ENCODE data around the gene SUB1.
A peak's percentile ranks its signal among the peaks of the same experiment; 100 is the strongest.
"Not testable (repeated sequence)": the region's sequence is repeated elsewhere in the genome, so short reads cannot be mapped to it uniquely, and the experiment has no call there.

SUB1 gene

GRCh38 chr5:32600054-32600622, 14.8 kb downstream of the SUB1 start:
- DNase-seq (ENCODE audit: low read depth), result peak; percentile 90

- DNase-seq (ENCODE audit: low read depth), result no peak
These were observed 16.4 kb downstream of the SUB1 start for GRCh38 chr5:32601623-32602295.

GRCh38 chr5:32602906-32603305, 17.5 kb downstream of the SUB1 start:
- no peak for DNase-seq (ENCODE audit: low read depth)

- DNase-seq (ENCODE audit: low read depth), result no peak
These were observed 19.7 kb downstream of the SUB1 start for GRCh38 chr5:32604800-32605765.

GRCh38 chr5:32605766-32606152, 20.4 kb downstream of the SUB1 start:
- DNase-seq (ENCODE audit: low read depth), result no peak

GRCh38 chr5:32612134-32612888, 27.0 kb downstream of the SUB1 start:
- DNase-seq (ENCODE audit: low read depth), result no peak

GRCh38 chr5:32613050-32613672, 27.8 kb downstream of the SUB1 start:
- peak; percentile 69 for DNase-seq (ENCODE audit: low read depth)

- no peak for DNase-seq (ENCODE audit: low read depth)
These were observed 29.9 kb downstream of the SUB1 start for GRCh38 chr5:32615236-32615635.

- DNase-seq (ENCODE audit: low read depth), result no peak
These were observed 33.6 kb downstream of the SUB1 start for GRCh38 chr5:32618962-32619361.

GRCh38 chr5:32621256-32621655, 35.9 kb downstream of the SUB1 start:
- DNase-seq (ENCODE audit: low read depth), result no peak

GRCh38 chr5:32625106-32625505, 39.7 kb downstream of the SUB1 start:
- DNase-seq (ENCODE audit: low read depth), result no peak

GRCh38 chr5:32625547-32625946, 40.2 kb downstream of the SUB1 start:
- no peak for DNase-seq (ENCODE audit: low read depth)

GRCh38 chr5:32627219-32627870, 42.0 kb downstream of the SUB1 start:
- no peak for DNase-seq (ENCODE audit: low read depth)

GRCh38 chr5:32628049-32628844, 42.9 kb downstream of the SUB1 start:
- no peak for DNase-seq (ENCODE audit: low read depth)

GRCh38 chr5:32630867-32631491, 45.6 kb downstream of the SUB1 start:
- no peak for DNase-seq (ENCODE audit: low read depth)

GRCh38 chr5:32633017-32633416, 47.7 kb downstream of the SUB1 start:
- DNase-seq (ENCODE audit: low read depth), result not testable (repeated sequence)

- no peak for DNase-seq (ENCODE audit: low read depth)
These were observed 53.0 kb downstream of the SUB1 start for GRCh38 chr5:32638309-32638708.

GRCh38 chr5:32639943-32640342, 54.6 kb downstream of the SUB1 start:
- DNase-seq (ENCODE audit: low read depth), result no peak

- DNase-seq (ENCODE audit: low read depth), result peak; percentile 59
These were observed 57.1 kb downstream of the SUB1 start for GRCh38 chr5:32642276-32643002.
